HUES48 (cell line): ENCODE measurements around the gene HTD2.
A peak's percentile ranks its signal among the peaks of the same experiment; 100 is the strongest.

Source experiments
- H3K27ac ChIP-seq: one replicate; pipeline ENCODE4 v1.7.0; 2013; ENCODE audit warnings: low read depth, low read length, inconsistent platforms
- H3K27me3 ChIP-seq: 2 replicates; pipeline ENCODE4 v1.6.1; 2013; ENCODE audit warnings: mild to moderate bottlenecking, low read length; ENCODE audit not compliant: control insufficient read depth, insufficient read depth
- H3K36me3 ChIP-seq: 2 replicates; pipeline ENCODE4 v1.6.1; 2013; ENCODE audit warnings: low read length; ENCODE audit not compliant: control insufficient read depth, insufficient read depth
- H3K4me1 ChIP-seq: 2 replicates; pipeline ENCODE4 v1.6.1; 2013; ENCODE audit warnings: mild to moderate bottlenecking, low read length; ENCODE audit not compliant: control insufficient read depth, insufficient read depth
- H3K4me3 ChIP-seq: 2 replicates; pipeline ENCODE4 v1.5.1; 2013; ENCODE audit warnings: mild to moderate bottlenecking, low read depth, low read length
- H3K9ac ChIP-seq: 2 replicates; pipeline ENCODE4 v1.6.1; 2013; ENCODE audit warnings: mild to moderate bottlenecking, low read depth, low read length, moderate library complexity
- H3K9me3 ChIP-seq: 2 replicates; pipeline ENCODE4 v1.6.1; 2013; ENCODE audit warnings: low read length; ENCODE audit not compliant: control insufficient read depth, insufficient read depth

The HTD2 gene

GRCh38 chr3:58292866-58293265 is 13.5 kb upstream of the HTD2 start:
- Histone ChIP-seq H3K27ac (no peak overlapping the region), H3K27me3 (no peaks in the 10 kb centered on the region), H3K9me3 (peaks cover 11% of the 10 kb centered on the region; the same call in 1 of the 2 replicates), H3K4me3 (no peak overlapping the region), H3K9ac (no peak overlapping the region), H3K4me1 (no peaks in the 10 kb centered on the region), H3K36me3 (no peaks in the 10 kb centered on the region)

- Histone ChIP-seq H3K4me1 (no peaks in the 10 kb centered on the region), H3K27ac (no peak overlapping the region), H3K27me3 (no peaks in the 10 kb centered on the region), H3K36me3 (no peaks in the 10 kb centered on the region), H3K9ac (no peak overlapping the region), H3K9me3 (peaks cover 11% of the 10 kb centered on the region; the same call in 1 of the 2 replicates), H3K4me3 (no peak overlapping the region)
Observed at GRCh38 chr3:58293516-58293915, 12.8 kb upstream of the HTD2 start.

- Histone ChIP-seq H3K4me1 (no peaks in the 10 kb centered on the region), H3K36me3 (no peaks in the 10 kb centered on the region), H3K9ac (no peak overlapping the region), H3K4me3 (no peak overlapping the region), H3K9me3 (peaks cover 9% of the 10 kb centered on the region; the same call in 1 of the 2 replicates), H3K27ac (no peak overlapping the region), H3K27me3 (no peaks in the 10 kb centered on the region)
Observed at GRCh38 chr3:58296269-58296668, 10.1 kb upstream of the HTD2 start.

GRCh38 chr3:58296843-58297242 is 9.5 kb upstream of the HTD2 start:
- no peak overlapping the region for H3K4me3 ChIP-seq
- H3K36me3 ChIP-seq = no peaks in the 10 kb centered on the region
- H3K4me1 ChIP-seq = no peaks in the 10 kb centered on the region
- no peaks in the 10 kb centered on the region for H3K27me3 ChIP-seq
- peaks cover 3% of the 10 kb centered on the region; the same call in 1 of the 2 replicates for H3K9me3 ChIP-seq
- no peak overlapping the region for H3K9ac ChIP-seq
- no peak overlapping the region for H3K27ac ChIP-seq

- Histone ChIP-seq H3K9me3 (no peaks in the 10 kb centered on the region), H3K27me3 (no peaks in the 10 kb centered on the region), H3K36me3 (no peaks in the 10 kb centered on the region), H3K9ac (no peak overlapping the region), H3K27ac (no peak overlapping the region), H3K4me3 (no peak overlapping the region), H3K4me1 (no peaks in the 10 kb centered on the region)
Observed at GRCh38 chr3:58298190-58298589, 8.1 kb upstream of the HTD2 start.

- no peak overlapping the region for H3K27ac ChIP-seq
- no peak overlapping the region for H3K9ac ChIP-seq
- H3K9me3 ChIP-seq = no peaks in the 10 kb centered on the region
- H3K36me3 ChIP-seq = no peaks in the 10 kb centered on the region
- no peaks in the 10 kb centered on the region for H3K27me3 ChIP-seq
- no peaks in the 10 kb centered on the region for H3K4me1 ChIP-seq
- H3K4me3 ChIP-seq = no peak overlapping the region
Observed at GRCh38 chr3:58299075-58299474, 7.2 kb upstream of the HTD2 start.

- H3K27ac ChIP-seq = no peak overlapping the region
- no peaks in the 10 kb centered on the region for H3K4me1 ChIP-seq
- H3K4me3 ChIP-seq = no peak overlapping the region
- no peaks in the 10 kb centered on the region for H3K36me3 ChIP-seq
- no peaks in the 10 kb centered on the region for H3K9me3 ChIP-seq
- H3K27me3 ChIP-seq = no peaks in the 10 kb centered on the region
- H3K9ac ChIP-seq = no peak overlapping the region
Observed at GRCh38 chr3:58299839-58300516, 6.3 kb upstream of the HTD2 start.

GRCh38 chr3:58307639-58308215 is 1.4 kb downstream of the HTD2 start:
- Histone ChIP-seq H3K27ac (no peak overlapping the region), H3K4me3 (peak overlapping the region; percentile 89), H3K4me1 (peaks cover 7% of the 10 kb centered on the region; the same call in 1 of the 2 replicates), H3K27me3 (no peaks in the 10 kb centered on the region), H3K9me3 (no peaks in the 10 kb centered on the region), H3K9ac (0 out of 2 replicates have a peak overlapping the region, but pooled peaks have one; percentile 99), H3K36me3 (peaks cover 46% of the 10 kb centered on the region)

- Histone ChIP-seq H3K4me3 (no peak overlapping the region), H3K27ac (no peak overlapping the region), H3K4me1 (peaks cover 7% of the 10 kb centered on the region; the same call in 1 of the 2 replicates), H3K27me3 (no peaks in the 10 kb centered on the region), H3K36me3 (peaks cover 56% of the 10 kb centered on the region), H3K9ac (no peak overlapping the region), H3K9me3 (no peaks in the 10 kb centered on the region)
Observed at GRCh38 chr3:58308728-58309127, 2.4 kb downstream of the HTD2 start.

- Histone ChIP-seq H3K27ac (no peak overlapping the region), H3K4me1 (peaks cover 17% of the 10 kb centered on the region), H3K4me3 (no peak overlapping the region), H3K36me3 (peaks cover 69% of the 10 kb centered on the region), H3K9me3 (no peaks in the 10 kb centered on the region), H3K9ac (no peak overlapping the region), H3K27me3 (no peaks in the 10 kb centered on the region)
Observed at GRCh38 chr3:58317811-58318210, 11.5 kb downstream of the HTD2 start.

GRCh38 chr3:58321791-58322190 is 15.5 kb downstream of the HTD2 start:
- Histone ChIP-seq H3K4me1 (peaks cover 18% of the 10 kb centered on the region), H3K9me3 (no peaks in the 10 kb centered on the region), H3K36me3 (peaks cover 31% of the 10 kb centered on the region), H3K4me3 (peak overlapping the region; percentile 41), H3K27me3 (no peaks in the 10 kb centered on the region), H3K9ac (no peak overlapping the region), H3K27ac (peak overlapping the region; percentile 74)
